Adrenal gland (tissue), 12 donors: ENCODE measurements around the gene MT1A. TPM values are rescaled to one million over a fixed set of nuclear protein-coding genes. Genes with fewer than 3 reads are reported as not detected.

Source experiments
- DNase-seq, 7 donors: peaks; one replicate each; pipeline ENCODE4 v3.0.0-alpha.2; 2019 to 2020
- H3K27ac ChIP-seq, 5 donors: fragments of 200-600 bp; sonication (generic) in 4 of 5; 1 replicate in 3 of 5; 2 replicates in 2 of 5; pipeline versions ENCODE4 v1.5.1 to v1.8.0; 2016 to 2020; ENCODE audit warnings: mild to moderate bottlenecking in 1 of 5
- H3K27me3 ChIP-seq: fragments of 200-600 bp; 2 replicates; pipeline ENCODE4 v1.8.0; 2021
- H3K36me3 ChIP-seq, 2 donors: fragments of 200-600 bp; replicated peaks in 1 of 2; 1 replicate in 1 of 2; 2 replicates in 1 of 2; pipeline versions ENCODE4 v1.5.1 to v1.8.0; 2018 to 2022
- H3K4me1 ChIP-seq, 2 donors: fragments of 200-600 bp; replicated peaks in 1 of 2; 1 replicate in 1 of 2; 2 replicates in 1 of 2; pipeline versions ENCODE4 v1.5.1 to v1.8.0; 2018 to 2021
- H3K4me3 ChIP-seq, 4 donors: fragments of 200-600 bp; sonication (generic) in 3 of 4; one replicate each; pipeline ENCODE4 v1.5.1; 2016 to 2018
- H3K9me3 ChIP-seq, 3 donors: fragments of 200-600 bp; sonication (generic) in 1 of 3; replicated peaks in 1 of 3; 1 replicate in 2 of 3; 2 replicates in 1 of 3; pipeline versions ENCODE4 v1.5.1 to v1.8.0; 2016 to 2021
- POLR2A ChIP-seq, 2 donors: fragments of 450-650 bp; IDR thresholded peaks; one replicate each; pipeline ENCODE4 v1.6.1; 2017; ENCODE audit warnings: antibody characterized with exemption in 2 of 2, mild to moderate bottlenecking in 2 of 2, moderate library complexity in 1 of 2
- WGBS, 4 donors: extraction: QIAGEN DNeasy Blood & Tissue Kit in 2 of 4; methylation state at CpG; one replicate each; pipeline versions ENCODE4 v1.1.5 to v1.1.7; 2013 to 2017; 5-methylcytosine and 5-hydroxymethylcytosine counted together
- intact Hi-C, 2 donors: fragments of 100-400 bp; cut with DNase I; formaldehyde crosslinking; loops; one replicate each; pipeline versions ENCODE4 v1.14.1 to v1.15.0; 2022 to 2023
- polyA plus RNA-seq, 3 donors: library from polyadenylated mRNA; stranded (reverse); fragments of 200-250 nt in 2 of 3; fragments of 350-450 nt in 1 of 3; fragmentation: Illumina TruSeq in 1 of 3; extraction: RNeasy Lipid Tissue Mini Kit (QIAGEN cat#74804) in 1 of 3; gene quantifications; one replicate each; pipeline ENCODE4 v1.2.3, GENCODE V29; 2013 to 2014
- total RNA-seq, 9 donors: library from RNA; depleted of rRNA in 4 of 9; stranded (reverse); fragments of >200 nt in 4 of 9; fragments of 120-200 nt in 1 of 9; fragmentation: NEBNext Ultra II Directional in 1 of 9; extraction: Animal tissue kit (Norgen Biotek cat#: 25700) in 1 of 9; gene quantifications; one replicate each; pipeline versions ENCODE4 v1.1.0 to v1.2.4, GENCODE V29; 2013 to 2023
- TF ChIP-seq, protein P1 (sequence below), 6 experiments: fragments of 450-650 bp in 4 of 6; fragments of 200-600 bp in 2 of 6; sonication (generic) in 1 of 6; IDR thresholded peaks; 1 replicate in 5 of 6; 2 replicates in 1 of 6; pipeline versions ENCODE4 v1.5.1 to v1.8.0; 2016 to 2021; ENCODE audit warnings: antibody characterized with exemption in 6 of 6, mild to moderate bottlenecking in 2 of 6, moderate library complexity in 1 of 6
- donor health status: healthy with polysubstance abuse.
- donor health status: Bipolar disorder and iron deficiency.
- donor health status: DM: yes; HTN: yes; CAD: no.
- donor health status: DM: no; HTN: no; CAD: no.
- donor health status: DM: no; HTN: no; CAD: no.
- donor health status: DM: yes; HTN: yes; CAD: no.

MT1A gene
- total and polyA plus RNA-seq, 12 donors: 6.9 to 273 (median 19.4) TPM; not detected in 1

DNA sequence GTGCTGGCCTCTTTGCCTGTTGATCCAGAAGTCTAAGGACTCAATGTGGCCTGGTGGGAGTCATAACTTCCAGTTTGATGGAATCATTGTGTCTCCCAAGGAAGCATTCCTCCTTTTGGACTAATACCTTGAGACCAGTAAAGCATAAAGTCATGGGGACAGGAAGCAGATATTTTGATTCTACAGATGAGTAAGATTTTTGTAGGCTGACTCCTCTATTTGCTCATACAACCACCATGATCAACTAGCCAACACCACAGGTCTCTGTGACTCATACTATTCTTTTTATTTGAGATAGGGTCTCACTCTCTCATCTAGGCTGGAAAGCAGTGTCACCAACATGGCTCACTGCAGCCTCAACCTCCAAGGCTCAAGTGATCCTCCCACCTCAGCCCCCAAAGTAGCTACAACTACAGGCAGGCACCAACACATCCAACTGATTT, 23.9 kb upstream of the MT1A start:
- Histone ChIP-seq H3K36me3 (no peaks in the 10 kb centered on the region), H3K9me3 (no peaks in the 10 kb centered on the region), H3K4me3 (no peak overlapping the region), H3K4me1 (peaks cover 24 to 39% of the 10 kb centered on the region in 2 donors), H3K27ac (no peak overlapping the region), H3K27me3 (no peaks in the 10 kb centered on the region)
- TF ChIP-seq, protein P1, sequence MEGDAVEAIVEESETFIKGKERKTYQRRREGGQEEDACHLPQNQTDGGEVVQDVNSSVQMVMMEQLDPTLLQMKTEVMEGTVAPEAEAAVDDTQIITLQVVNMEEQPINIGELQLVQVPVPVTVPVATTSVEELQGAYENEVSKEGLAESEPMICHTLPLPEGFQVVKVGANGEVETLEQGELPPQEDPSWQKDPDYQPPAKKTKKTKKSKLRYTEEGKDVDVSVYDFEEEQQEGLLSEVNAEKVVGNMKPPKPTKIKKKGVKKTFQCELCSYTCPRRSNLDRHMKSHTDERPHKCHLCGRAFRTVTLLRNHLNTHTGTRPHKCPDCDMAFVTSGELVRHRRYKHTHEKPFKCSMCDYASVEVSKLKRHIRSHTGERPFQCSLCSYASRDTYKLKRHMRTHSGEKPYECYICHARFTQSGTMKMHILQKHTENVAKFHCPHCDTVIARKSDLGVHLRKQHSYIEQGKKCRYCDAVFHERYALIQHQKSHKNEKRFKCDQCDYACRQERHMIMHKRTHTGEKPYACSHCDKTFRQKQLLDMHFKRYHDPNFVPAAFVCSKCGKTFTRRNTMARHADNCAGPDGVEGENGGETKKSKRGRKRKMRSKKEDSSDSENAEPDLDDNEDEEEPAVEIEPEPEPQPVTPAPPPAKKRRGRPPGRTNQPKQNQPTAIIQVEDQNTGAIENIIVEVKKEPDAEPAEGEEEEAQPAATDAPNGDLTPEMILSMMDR (IDR thresholded peaks at IDR 0.05): no peak
- intact Hi-C loops: no loop called here
- no peak for DNase-seq

DNA sequence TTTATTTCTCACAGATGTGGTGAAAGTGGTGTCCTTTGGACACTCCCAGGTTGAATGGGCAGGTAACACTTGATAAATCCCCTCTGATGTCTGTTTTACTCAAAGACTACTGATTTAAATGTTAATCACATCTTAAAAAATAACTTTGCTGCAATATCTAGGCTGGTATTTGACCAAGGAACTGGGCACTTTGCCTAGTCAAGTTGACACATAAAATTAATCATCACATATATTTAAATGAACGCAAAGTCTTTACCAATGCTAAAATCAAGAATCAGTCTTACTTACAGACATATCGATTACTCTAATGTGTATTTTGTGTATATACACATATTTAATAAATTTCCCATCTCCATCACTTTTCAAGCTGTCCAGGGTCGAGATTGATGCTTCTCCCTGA, 23.1 kb upstream of the MT1A start:
- intact Hi-C loops: no loop called here
- Histone ChIP-seq H3K4me3 (no peak overlapping the region), H3K27ac (no peak overlapping the region), H3K27me3 (no peaks in the 10 kb centered on the region), H3K36me3 (no peaks in the 10 kb centered on the region), H3K4me1 (peaks cover 17 to 31% of the 10 kb centered on the region in 2 donors), H3K9me3 (no peaks in the 10 kb centered on the region)
- WGBS, 4 donors: 71 to 77% (median 73%) methylated on average over 3 of the region's 3 CpGs
- peak in 1 of 7 donors; percentile 40 for DNase-seq
- TF ChIP-seq, protein P1 (IDR thresholded peaks at IDR 0.05): no peak
- TF ChIP-seq POLR2A (IDR thresholded peaks at IDR 0.05): no peak

DNA sequence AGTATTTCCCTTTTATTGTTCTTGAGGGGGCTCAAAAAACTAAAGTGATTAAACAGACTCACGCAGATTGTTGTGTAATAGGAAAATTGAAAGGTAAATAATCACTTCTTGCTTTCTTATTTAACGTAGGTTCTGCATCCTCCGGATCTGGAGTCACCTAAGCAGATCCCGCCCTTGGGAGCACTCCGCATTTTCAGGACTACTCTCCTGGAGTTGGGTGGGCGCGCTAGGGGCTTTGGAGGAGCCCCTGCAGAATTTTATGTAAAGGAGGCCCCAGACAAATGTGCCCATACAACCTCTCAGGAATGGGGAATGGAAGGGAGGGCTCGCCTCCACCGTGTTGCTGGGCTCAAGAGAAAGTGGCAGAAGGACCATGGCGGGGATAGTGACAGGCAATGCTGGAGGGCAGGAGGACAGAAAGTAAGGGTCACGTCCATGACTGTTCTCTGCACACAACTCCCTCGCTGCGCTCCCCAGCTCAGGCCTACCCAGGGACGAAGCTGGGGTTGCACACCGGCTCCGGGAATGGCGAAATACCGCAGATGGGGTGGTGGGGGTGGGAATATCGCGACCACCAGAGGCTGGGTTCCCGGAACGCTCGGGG, 21.8 kb upstream of the MT1A start:
- Histone ChIP-seq H3K27me3 (no peaks in the 10 kb centered on the region), H3K4me3 (peak overlapping the region in 2 of 4 donors; percentile 26 to 41), H3K27ac (peak overlapping the region in 3 of 5 donors; percentile 30 to 57 (median 41)), H3K4me1 (peaks cover 4 to 24% of the 10 kb centered on the region in 2 donors), H3K36me3 (no peaks in the 10 kb centered on the region), H3K9me3 (no peaks in the 10 kb centered on the region)
- intact Hi-C loops: no loop called here
- no peak for TF ChIP-seq POLR2A (IDR thresholded peaks at IDR 0.05)
- TF ChIP-seq, protein P1 (IDR thresholded peaks at IDR 0.05): no peak
- 49 to 62% (median 59%) methylated on average over 17 to 23 of the region's 23 CpGs for WGBS, 4 donors
- no peak for DNase-seq

DNA sequence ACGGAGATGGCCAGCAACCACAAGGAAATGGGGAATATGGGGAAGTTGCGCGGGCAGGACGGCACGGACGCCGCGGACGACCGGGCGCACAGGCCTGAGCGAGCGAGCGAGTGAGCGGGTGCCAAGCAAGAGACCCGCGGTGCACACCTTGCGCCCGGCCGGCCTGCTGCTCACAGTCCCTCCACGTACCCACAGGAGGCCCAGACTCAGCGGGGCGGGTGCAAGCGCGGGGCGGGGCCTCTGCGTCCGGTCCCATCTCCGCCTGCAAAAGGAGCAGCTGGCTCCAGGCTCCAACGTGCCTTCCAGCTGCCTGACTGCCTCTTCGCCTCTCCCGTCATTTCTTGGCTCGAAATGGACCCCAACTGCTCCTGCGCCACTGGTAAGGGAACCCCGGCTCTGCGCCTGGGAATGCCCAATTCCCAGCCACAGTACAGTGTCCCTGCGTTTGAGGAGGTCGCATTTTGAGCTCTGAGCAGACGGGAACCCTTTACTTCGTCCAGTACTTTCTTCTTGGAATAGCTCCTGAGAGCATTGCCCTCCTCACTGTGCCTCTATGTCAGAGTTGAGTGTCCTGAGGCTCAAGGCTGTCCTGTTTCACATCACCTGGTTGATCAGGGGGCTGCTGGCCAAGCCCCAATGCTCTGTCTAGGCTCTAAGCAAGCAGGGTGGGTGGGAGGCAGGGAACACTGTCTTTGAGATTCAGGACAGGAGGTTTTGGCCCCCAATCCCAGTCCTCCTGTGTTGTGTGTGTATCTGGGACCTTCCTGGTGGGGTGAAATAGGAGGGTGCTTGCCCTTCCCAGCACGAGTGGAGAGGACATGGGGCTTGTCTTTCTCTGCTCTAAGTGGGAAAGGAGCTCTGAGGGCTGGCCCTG, 21.0 kb upstream of the MT1A start:
- DNase-seq: peak; percentile 61 to 86 (median 80)
- H3K9me3 ChIP-seq: no peaks in the 10 kb centered on the region
- TF ChIP-seq POLR2A (IDR thresholded peaks at IDR 0.05): peak in 1 of 2 donors; percentile 55
- TF ChIP-seq, protein P1 (IDR thresholded peaks at IDR 0.05): no peak
- H3K36me3 ChIP-seq: no peaks in the 10 kb centered on the region
- 15 to 33% (median 26%) methylated on average over 8 to 41 of the region's 41 CpGs for WGBS, 4 donors
- peak overlapping the region in 2 of 4 donors; percentile 26 to 41 for H3K4me3 ChIP-seq
- H3K4me1 ChIP-seq: peaks cover 0 to 23% of the 10 kb centered on the region in 2 donors
- no peaks in the 10 kb centered on the region for H3K27me3 ChIP-seq
- intact Hi-C loops: no loop called here
- H3K27ac ChIP-seq: peak overlapping the region in 4 of 5 donors; percentile 17 to 57 (median 36)
